Uterus (tissue), 4 donors: Measurements from ENCODE around the gene LRP1. TPM values are rescaled to one million over a fixed set of nuclear protein-coding genes. Genes with fewer than 3 reads are reported as not detected.

Experiments
- DNase-seq, 2 donors: peaks; one replicate each; pipeline ENCODE4 v3.0.0-alpha.2; 2019 to 2020
- H3K27ac ChIP-seq, 2 donors: fragments of 200-600 bp; sonication (generic); 1 replicate in 1 of 2; 2 replicates in 1 of 2; pipeline ENCODE4 v1.5.1; 2016 to 2018
- H3K27me3 ChIP-seq, 2 donors: fragments of 200-600 bp; sonication (generic); one replicate each; pipeline ENCODE4 v1.5.1; 2018 to 2019; ENCODE audit warnings: control low read depth in 1 of 2
- H3K36me3 ChIP-seq, 2 donors: fragments of 200-600 bp; sonication (generic); one replicate each; pipeline ENCODE4 v1.5.1; 2019; ENCODE audit warnings: control low read depth in 1 of 2
- H3K4me1 ChIP-seq, 2 donors: fragments of 200-600 bp; sonication (generic); one replicate each; pipeline ENCODE4 v1.5.1; 2018 to 2019; ENCODE audit warnings: control low read depth in 1 of 2
- H3K4me3 ChIP-seq, 2 donors: fragments of 200-600 bp; sonication (generic); 1 replicate in 1 of 2; 2 replicates in 1 of 2; pipeline ENCODE4 v1.5.1; 2018 to 2019; ENCODE audit warnings: mild to moderate bottlenecking in 1 of 2
- H3K9me3 ChIP-seq, 2 donors: fragments of 200-600 bp; sonication (generic); one replicate each; pipeline ENCODE4 v1.5.1; 2019; ENCODE audit warnings: control low read depth in 1 of 2
- POLR2A ChIP-seq, 2 donors: fragments of 450-650 bp; IDR thresholded peaks; one replicate each; pipeline ENCODE4 v1.6.1; 2016; ENCODE audit warnings: antibody characterized with exemption in 2 of 2, mild to moderate bottlenecking in 1 of 2, moderate library complexity in 1 of 2
- intact Hi-C: fragments of 100-400 bp; cut with DNase I; formaldehyde crosslinking; loops from one replicate; pipeline ENCODE4 v1.15.1; 2023; ENCODE audit warnings: low total_unique reads
- total RNA-seq, 4 donors: library from RNA; depleted of rRNA in 3 of 4; stranded (reverse); fragments of >200 nt in 3 of 4; gene quantifications; one replicate each; pipeline versions ENCODE4 v1.1.0 to v1.2.4, GENCODE V29; 2014 to 2023
- TF ChIP-seq, protein P1 (sequence below), 4 experiments: fragments of 200-600 bp in 2 of 4; fragments of 450-650 bp in 2 of 4; sonication (generic) in 2 of 4; IDR thresholded peaks; one replicate each; pipeline ENCODE4 v1.5.1; 2016 to 2019; ENCODE audit warnings: antibody characterized with exemption in 4 of 4, mild to moderate bottlenecking in 2 of 4, moderate library complexity in 1 of 4
- donor health status: DM: yes; HTN: yes; CAD: no.

The LRP1 gene
- total RNA-seq, 4 donors from 2014 or later, result 164 to 507 (median 318) TPM

DNA sequence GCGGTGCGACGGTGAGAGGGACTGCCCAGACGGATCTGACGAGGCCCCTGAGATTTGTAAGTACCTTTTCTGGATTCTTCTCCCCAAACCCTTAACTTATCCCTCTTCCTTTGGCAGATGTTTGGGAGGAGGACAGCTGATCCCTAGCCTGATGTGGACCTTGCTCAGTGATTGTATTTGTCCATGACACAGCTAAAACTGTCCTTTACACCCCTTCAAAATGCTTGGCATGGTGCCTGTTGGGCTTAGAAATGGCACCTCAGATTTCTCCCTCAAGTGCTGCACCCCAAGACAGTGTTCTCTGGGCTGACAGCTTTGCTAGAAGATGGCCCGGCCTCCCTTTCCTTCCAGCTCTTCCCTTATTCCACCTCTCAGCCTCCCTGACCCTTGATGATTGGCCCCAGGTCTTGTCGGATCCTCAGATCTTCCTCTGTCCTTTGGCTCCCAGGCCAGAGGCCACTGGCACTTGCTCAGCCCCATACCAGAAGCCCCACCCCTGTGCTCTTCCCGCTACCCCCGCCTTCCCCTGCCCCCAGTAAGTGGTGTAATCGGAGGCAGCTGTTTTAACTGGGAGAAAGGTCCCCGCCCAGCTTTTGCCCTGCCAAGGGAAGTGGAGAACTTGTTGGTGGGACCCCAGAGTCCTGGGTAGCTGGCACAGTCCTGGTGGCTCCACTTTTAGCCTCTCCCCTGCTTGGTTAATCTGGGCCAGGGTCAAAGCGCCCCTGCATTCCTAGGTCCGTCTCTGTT, 10.4 kb downstream of the LRP1 start:
- Histone ChIP-seq H3K27ac (peak overlapping the region; percentile 99 to 100), H3K4me3 (no peak overlapping the region), H3K4me1 (peaks cover 13 to 25% of the 10 kb centered on the region in 2 donors), H3K27me3 (no peaks in the 10 kb centered on the region), H3K9me3 (no peaks in the 10 kb centered on the region), H3K36me3 (no peaks in the 10 kb centered on the region)
- intact Hi-C loops, result no loop called here
- no peak for TF ChIP-seq POLR2A (IDR thresholded peaks at IDR 0.05)
- TF ChIP-seq, protein P1, sequence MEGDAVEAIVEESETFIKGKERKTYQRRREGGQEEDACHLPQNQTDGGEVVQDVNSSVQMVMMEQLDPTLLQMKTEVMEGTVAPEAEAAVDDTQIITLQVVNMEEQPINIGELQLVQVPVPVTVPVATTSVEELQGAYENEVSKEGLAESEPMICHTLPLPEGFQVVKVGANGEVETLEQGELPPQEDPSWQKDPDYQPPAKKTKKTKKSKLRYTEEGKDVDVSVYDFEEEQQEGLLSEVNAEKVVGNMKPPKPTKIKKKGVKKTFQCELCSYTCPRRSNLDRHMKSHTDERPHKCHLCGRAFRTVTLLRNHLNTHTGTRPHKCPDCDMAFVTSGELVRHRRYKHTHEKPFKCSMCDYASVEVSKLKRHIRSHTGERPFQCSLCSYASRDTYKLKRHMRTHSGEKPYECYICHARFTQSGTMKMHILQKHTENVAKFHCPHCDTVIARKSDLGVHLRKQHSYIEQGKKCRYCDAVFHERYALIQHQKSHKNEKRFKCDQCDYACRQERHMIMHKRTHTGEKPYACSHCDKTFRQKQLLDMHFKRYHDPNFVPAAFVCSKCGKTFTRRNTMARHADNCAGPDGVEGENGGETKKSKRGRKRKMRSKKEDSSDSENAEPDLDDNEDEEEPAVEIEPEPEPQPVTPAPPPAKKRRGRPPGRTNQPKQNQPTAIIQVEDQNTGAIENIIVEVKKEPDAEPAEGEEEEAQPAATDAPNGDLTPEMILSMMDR (IDR thresholded peaks at IDR 0.05), result no peak
- peak; percentile 83 for DNase-seq

DNA sequence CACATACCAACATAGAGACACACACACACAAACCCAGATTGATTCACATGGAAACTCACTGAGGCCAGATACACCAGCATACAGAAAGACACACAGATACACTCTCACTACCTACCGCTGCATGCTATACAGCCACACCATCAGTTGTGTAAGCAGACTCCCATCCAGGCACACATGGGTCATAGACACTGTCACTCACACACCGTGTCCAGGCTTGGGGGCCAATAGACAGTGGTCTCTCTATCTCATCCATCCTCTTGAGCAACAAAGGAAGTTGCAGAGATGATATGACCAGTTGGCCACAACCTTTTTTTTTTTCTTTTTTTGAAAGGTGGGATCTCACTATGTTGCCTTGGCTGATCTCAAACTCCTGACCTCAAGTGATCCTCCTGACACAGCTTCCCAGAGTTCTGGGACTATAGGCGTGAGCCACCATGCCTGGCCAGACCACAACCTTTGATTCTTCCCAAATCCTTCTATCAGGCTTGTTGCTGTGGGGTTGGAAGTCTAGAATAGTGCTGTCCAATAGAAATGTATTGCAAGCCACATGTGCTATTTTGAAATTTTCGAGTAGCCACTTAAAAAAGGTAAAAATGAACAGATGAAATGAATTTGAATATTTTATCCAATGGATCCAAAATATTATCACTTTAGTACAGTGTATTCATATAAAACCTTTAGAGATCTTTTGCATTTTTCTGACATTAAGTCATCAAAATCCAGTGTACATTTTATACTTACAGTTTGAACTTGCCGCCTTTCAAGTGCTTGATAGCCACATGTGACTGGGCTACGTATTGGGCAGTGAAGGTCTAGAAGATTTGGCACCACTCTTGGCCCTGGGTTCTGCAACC, 11.7 kb downstream of the LRP1 start:
- DNase-seq, result peak in 1 of 2 donors; percentile 35
- TF ChIP-seq POLR2A (IDR thresholded peaks at IDR 0.05), result no peak
- TF ChIP-seq, protein P1 (IDR thresholded peaks at IDR 0.05), result no peak
- no peaks in the 10 kb centered on the region for H3K9me3 ChIP-seq
- peak overlapping the region; percentile 99 to 100 for H3K27ac ChIP-seq
- H3K4me1 ChIP-seq, result peaks cover 13 to 21% of the 10 kb centered on the region in 2 donors
- no peaks in the 10 kb centered on the region for H3K36me3 ChIP-seq
- H3K4me3 ChIP-seq, result no peak overlapping the region
- intact Hi-C loops, result no loop called here
- H3K27me3 ChIP-seq, result no peaks in the 10 kb centered on the region

DNA sequence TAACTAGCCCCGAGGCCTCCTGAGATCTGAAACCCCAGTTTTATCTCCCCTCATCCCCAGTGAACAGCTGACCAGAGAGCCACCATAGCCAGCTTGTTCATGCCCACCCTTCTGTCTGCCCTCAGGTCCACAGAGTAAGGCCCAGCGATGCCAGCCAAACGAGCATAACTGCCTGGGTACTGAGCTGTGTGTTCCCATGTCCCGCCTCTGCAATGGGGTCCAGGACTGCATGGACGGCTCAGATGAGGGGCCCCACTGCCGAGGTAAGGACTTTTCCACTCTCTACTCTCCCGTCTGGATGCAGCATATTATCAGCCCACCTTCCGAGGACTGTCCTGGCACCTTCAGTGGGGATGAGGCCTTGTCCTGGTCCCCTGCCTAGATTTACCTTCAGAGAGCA, 13.0 kb downstream of the LRP1 start:
- peak in 1 of 2 donors; percentile 14 for DNase-seq
- TF ChIP-seq POLR2A (IDR thresholded peaks at IDR 0.05), result no peak
- TF ChIP-seq, protein P1 (IDR thresholded peaks at IDR 0.05), result no peak
- peaks cover 11 to 16% of the 10 kb centered on the region in 2 donors for H3K4me1 ChIP-seq
- no peak overlapping the region for H3K4me3 ChIP-seq
- H3K9me3 ChIP-seq, result no peaks in the 10 kb centered on the region
- no peaks in the 10 kb centered on the region for H3K27me3 ChIP-seq
- no peaks in the 10 kb centered on the region for H3K36me3 ChIP-seq
- intact Hi-C loops, result no loop called here
- H3K27ac ChIP-seq, result peak overlapping the region; percentile 99 to 100

- TF ChIP-seq POLR2A (IDR thresholded peaks at IDR 0.05), result no peak
- TF ChIP-seq, protein P1 (IDR thresholded peaks at IDR 0.05), result no peak
- DNase-seq, result peak; percentile 68 to 73
- intact Hi-C loops, result no loop called here
Observed at GRCh38 chr12:57142121-57142520, 13.8 kb downstream of the LRP1 start.

GRCh38 chr12:57142727-57143126, 14.4 kb downstream of the LRP1 start:
- Histone ChIP-seq H3K27me3 (no peaks in the 10 kb centered on the region), H3K27ac (peak overlapping the region; percentile 99 to 100), H3K4me3 (no peak overlapping the region), H3K9me3 (no peaks in the 10 kb centered on the region), H3K4me1 (peaks cover 21 to 24% of the 10 kb centered on the region in 2 donors), H3K36me3 (no peaks in the 10 kb centered on the region)
- peak in 1 of 2 donors; percentile 17 for DNase-seq
- TF ChIP-seq, protein P1 (IDR thresholded peaks at IDR 0.05), result no peak
- no peak for TF ChIP-seq POLR2A (IDR thresholded peaks at IDR 0.05)
- intact Hi-C loops, result no loop called here

More at GRCh38 chr12:57142121-57142520, 13.8 kb downstream of the LRP1 start:
- H3K4me3 ChIP-seq, result no peak overlapping the region
- H3K9me3 ChIP-seq, result no peaks in the 10 kb centered on the region
- H3K4me1 ChIP-seq, result peaks cover 17 to 18% of the 10 kb centered on the region in 2 donors
- H3K36me3 ChIP-seq, result no peaks in the 10 kb centered on the region
- peak overlapping the region; percentile 99 to 100 for H3K27ac ChIP-seq
- no peaks in the 10 kb centered on the region for H3K27me3 ChIP-seq
